RWPE1 (cell line): ENCODE results near the gene CDC40.
"Not testable (repeated sequence)": the region's sequence is repeated elsewhere in the genome, so short reads cannot be mapped to it uniquely, and the experiment has no call there.

ENCODE experiments used
- CTCF ChIA-PET: fragments of 350-600 bp; sonication (Branson Sonifier 250); formaldehyde crosslinking; extraction: SDS; loops from one replicate; lab custom pipeline; 2021; lab: Yijun Ruan, JAX
- POLR2A ChIA-PET: fragments of 400-600 bp; formaldehyde crosslinking; extraction: SDS; loops from one replicate; lab custom pipeline; 2020; ENCODE audit warnings: antibody characterized with exemption; ENCODE audit not compliant: low non-redundant PET; lab: Yijun Ruan, JAX
- DNase-seq: peaks from one replicate; pipeline ENCODE4 v3.0.0; 2012; ENCODE audit warnings: low spot score
- H3K27ac ChIP-seq: fragments of 450-650 bp; 2 replicates; pipeline ENCODE4 v1.5.1; 2017
- TF ChIP-seq, protein P1 (sequence below): fragments of 450-650 bp; conservative IDR thresholded peaks from 2 replicates; pipeline ENCODE4 v1.5.1; 2017; ENCODE audit warnings: low read depth, mild to moderate bottlenecking

Gene CDC40

DNA sequence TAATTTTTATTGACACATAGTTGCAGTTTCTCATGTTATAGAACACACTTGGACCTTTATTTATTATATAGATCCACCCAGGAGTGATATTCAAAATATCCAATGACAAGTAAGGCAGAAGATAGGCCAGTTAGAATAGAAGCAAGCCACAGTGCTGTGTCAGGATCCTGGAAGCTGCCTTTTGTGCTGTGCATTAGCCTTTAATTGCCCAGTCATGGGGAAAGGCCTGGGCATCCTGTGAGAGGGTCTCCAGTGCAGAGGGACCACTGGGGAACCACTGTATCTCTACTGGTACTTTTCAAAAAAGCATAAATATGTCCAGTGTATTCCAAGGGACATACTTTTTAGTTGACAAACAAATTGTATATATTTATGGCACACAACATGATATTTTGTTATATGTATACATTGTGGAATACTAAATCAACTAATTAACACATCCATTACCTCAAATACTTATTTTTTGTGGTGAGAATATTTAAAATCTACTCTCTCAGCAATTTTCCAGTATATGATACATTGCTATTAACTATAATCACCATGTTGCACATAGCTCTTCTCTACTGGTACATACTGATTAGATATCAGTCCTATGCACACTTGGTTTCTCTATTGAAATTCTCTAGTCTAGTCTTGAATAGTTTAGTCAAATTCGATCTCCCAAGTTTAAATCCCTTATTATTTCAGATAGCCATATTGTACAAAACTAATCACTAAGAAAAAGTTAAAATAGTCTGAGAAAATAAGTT lies 59.5 kb downstream of the CDC40 start:
- no peak for DNase-seq
- TF ChIP-seq, protein P1, sequence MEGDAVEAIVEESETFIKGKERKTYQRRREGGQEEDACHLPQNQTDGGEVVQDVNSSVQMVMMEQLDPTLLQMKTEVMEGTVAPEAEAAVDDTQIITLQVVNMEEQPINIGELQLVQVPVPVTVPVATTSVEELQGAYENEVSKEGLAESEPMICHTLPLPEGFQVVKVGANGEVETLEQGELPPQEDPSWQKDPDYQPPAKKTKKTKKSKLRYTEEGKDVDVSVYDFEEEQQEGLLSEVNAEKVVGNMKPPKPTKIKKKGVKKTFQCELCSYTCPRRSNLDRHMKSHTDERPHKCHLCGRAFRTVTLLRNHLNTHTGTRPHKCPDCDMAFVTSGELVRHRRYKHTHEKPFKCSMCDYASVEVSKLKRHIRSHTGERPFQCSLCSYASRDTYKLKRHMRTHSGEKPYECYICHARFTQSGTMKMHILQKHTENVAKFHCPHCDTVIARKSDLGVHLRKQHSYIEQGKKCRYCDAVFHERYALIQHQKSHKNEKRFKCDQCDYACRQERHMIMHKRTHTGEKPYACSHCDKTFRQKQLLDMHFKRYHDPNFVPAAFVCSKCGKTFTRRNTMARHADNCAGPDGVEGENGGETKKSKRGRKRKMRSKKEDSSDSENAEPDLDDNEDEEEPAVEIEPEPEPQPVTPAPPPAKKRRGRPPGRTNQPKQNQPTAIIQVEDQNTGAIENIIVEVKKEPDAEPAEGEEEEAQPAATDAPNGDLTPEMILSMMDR: no peak
- CTCF ChIA-PET: interaction anchor here (0.6 kb wide), 1 partner anchor 9 kb away, joined by 4 read pairs; no protein-coding TSS in a partner anchor
- POLR2A ChIA-PET: no interaction called here
- no peak overlapping the region for H3K27ac ChIP-seq

DNA sequence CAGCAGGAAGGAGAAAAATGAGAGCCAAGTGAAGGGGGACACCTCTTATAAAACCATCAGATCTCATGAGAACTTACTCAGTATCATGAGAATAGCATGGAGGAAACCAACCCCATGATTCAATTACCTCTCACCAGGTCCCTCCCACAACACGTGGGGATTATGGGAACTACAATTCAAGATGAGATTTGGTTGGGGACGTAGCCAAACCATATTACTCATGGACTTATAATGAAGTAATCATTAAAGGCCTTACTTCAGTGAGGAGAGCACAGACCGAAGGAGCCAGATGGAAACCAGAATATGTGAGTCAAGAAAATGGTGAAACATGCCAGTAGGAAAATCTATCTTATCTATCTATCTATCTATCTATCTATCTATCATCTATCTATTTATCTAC lies 64.4 kb downstream of the CDC40 start:
- H3K27ac ChIP-seq, DNase-seq, POLR2A ChIA-PET: not testable (repeated sequence)
- CTCF ChIA-PET: interaction anchor here (0.6 kb wide), 1 partner anchor 606 kb away, joined by 4 read pairs; no protein-coding TSS in a partner anchor

DNA sequence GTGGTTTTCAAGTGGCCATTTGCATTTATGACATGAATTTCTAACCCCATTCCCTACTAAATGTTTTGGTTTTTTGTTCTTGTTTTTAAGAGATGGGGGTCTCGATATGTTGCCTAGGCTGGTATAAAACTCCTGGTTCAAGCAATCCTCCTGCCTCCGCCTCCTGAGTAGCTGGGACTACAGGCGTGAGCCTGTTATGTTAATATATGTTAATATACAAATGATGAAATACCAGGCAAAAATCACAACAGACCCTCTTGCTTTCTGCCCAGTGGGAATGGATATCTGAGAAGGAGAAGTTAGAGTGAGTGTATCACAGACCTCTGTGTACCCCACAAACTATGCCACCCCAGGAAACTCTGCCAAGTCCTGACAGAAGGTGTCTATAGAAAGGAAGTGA lies 66.2 kb downstream of the CDC40 start:
- ChIA-PET POLR2A (no interaction called here), CTCF (no interaction called here)
- TF ChIP-seq, protein P1: no peak
- H3K27ac ChIP-seq: no peak overlapping the region
- DNase-seq: no peak

- no peak overlapping the region for H3K27ac ChIP-seq
- no peak for DNase-seq
- ChIA-PET POLR2A (no interaction called here), CTCF (no interaction called here)
- TF ChIP-seq, protein P1: no peak
These were observed 66.8 kb downstream of the CDC40 start for GRCh38 chr6:110246900-110247546.

- POLR2A ChIA-PET: no interaction called here
- no peak overlapping the region for H3K27ac ChIP-seq
- TF ChIP-seq, protein P1: no peak
- CTCF ChIA-PET: no interaction called here
- no peak for DNase-seq
These were observed 69.8 kb downstream of the CDC40 start for GRCh38 chr6:110250058-110250457.

DNA sequence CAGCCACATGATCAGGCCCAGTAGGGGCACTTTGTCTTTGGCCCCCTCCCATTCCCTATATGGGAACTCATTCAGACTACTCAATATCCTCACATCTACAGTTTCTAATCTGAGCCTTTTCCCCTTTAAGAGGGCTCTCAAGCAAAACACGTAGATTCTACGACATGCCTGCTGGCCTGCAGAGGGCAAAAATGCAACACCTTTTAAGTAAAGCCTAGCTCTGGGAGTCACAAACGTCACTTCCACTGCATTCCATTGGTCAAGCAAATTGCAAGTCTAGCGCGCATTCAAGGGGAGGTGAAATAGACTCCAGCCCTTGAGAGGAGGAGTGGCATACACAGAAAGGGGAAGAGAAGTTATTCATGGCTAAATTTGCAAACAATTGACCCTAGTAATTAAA lies 70.6 kb downstream of the CDC40 start:
- TF ChIP-seq, protein P1: no peak
- no peak overlapping the region for H3K27ac ChIP-seq
- DNase-seq: no peak
- ChIA-PET CTCF (interaction anchor here (0.6 kb wide), 1 partner anchor 151 kb away, joined by 4 read pairs; no protein-coding TSS in a partner anchor), POLR2A (no interaction called here)
